Liver (tissue), 3 donors: ENCODE data around the gene CSNK2B.

Experiments
- CTCF ChIP-seq: fragments of 150-350 bp; IDR thresholded peaks from 2 replicates; pipeline ENCODE4 v1.5.1; 2017; ENCODE audit warnings: improper control_type of control experiment, low read depth, low read length; ENCODE audit not compliant: missing input control
- FOXA1 ChIP-seq: IDR thresholded peaks from 2 replicates; pipeline ENCODE4 v1.6.1; 2016; ENCODE audit warnings: antibody characterized with exemption
- FOXA2 ChIP-seq: IDR thresholded peaks from 2 replicates; pipeline ENCODE4 v1.6.1; 2016; ENCODE audit warnings: antibody characterized with exemption
- GABPA ChIP-seq, 2 donors: IDR thresholded peaks in 1 of 2; conservative IDR thresholded peaks in 1 of 2; 2 replicates each; pipeline ENCODE4 v1.6.1; 2016; ENCODE audit warnings: antibody characterized with exemption in 2 of 2, mild to moderate bottlenecking in 1 of 2, moderate library complexity in 1 of 2
- HNF4G ChIP-seq: IDR thresholded peaks from 2 replicates; pipeline ENCODE4 v1.6.1; 2016; ENCODE audit warnings: antibody characterized with exemption
- REST ChIP-seq: IDR thresholded peaks from 2 replicates; pipeline ENCODE4 v1.6.1; 2016; ENCODE audit warnings: antibody characterized with exemption, mild to moderate bottlenecking
- TAF1 ChIP-seq: conservative IDR thresholded peaks from 2 replicates; pipeline ENCODE4 v1.6.1; 2016; ENCODE audit warnings: antibody characterized with exemption, mild to moderate bottlenecking
- ZBTB33 ChIP-seq: IDR thresholded peaks from 2 replicates; pipeline ENCODE4 v1.6.1; 2016; ENCODE audit warnings: antibody characterized with exemption
- donor health status: healthy.
- donor health status: healthy.

- TF ChIP-seq GABPA (IDR thresholded peaks at IDR 0.05 in 1 of 2, conservative IDR thresholded peaks at IDR 0.05 in 1 of 2) (no peak), CTCF (no peak), FOXA1 (no peak), FOXA2 (no peak), TAF1 (no peak), HNF4G (no peak), REST (no peak), ZBTB33 (no peak)
These were observed 25.8 kb downstream of the CSNK2B start for GRCh38 chr6:31691564-31692108.
